Liver (tissue), 9 donors: ENCODE data around the gene ABCA3. TPM values are rescaled to one million over a fixed set of nuclear protein-coding genes. Genes with fewer than 3 reads are reported as not detected.
"Not testable (repeated sequence)": the region's sequence is repeated elsewhere in the genome, so short reads cannot be mapped to it uniquely, and the experiment has no call there.

Experiments used
- DNase-seq: peaks from one replicate; pipeline ENCODE4 v3.0.0-alpha.2; 2017; ENCODE audit warnings: low spot score
- H3K27ac ChIP-seq, 2 donors: one replicate each; pipeline ENCODE4 v1.7.0; 2013; ENCODE audit warnings: inconsistent platforms in 2 of 2, low read length in 2 of 2, control low read depth in 1 of 2, low read depth in 1 of 2, mild to moderate bottlenecking in 1 of 2
- H3K27me3 ChIP-seq, 4 donors: one replicate each; pipeline versions ENCODE4 v1.6.1 to v1.7.0; 2013; ENCODE audit warnings: low read length in 3 of 4, inconsistent platforms in 1 of 4, mild to moderate bottlenecking in 1 of 4, moderate library complexity in 1 of 4; ENCODE audit not compliant: control insufficient read depth in 4 of 4, insufficient read depth in 4 of 4
- H3K36me3 ChIP-seq, 4 donors: one replicate each; pipeline versions ENCODE4 v1.6.1 to v1.7.0; 2013; ENCODE audit warnings: low read length in 3 of 4, mild to moderate bottlenecking in 3 of 4, low read depth in 1 of 4, moderate library complexity in 1 of 4; ENCODE audit not compliant: control insufficient read depth in 4 of 4, insufficient read depth in 3 of 4
- H3K4me1 ChIP-seq, 4 donors: one replicate each; pipeline versions ENCODE4 v1.6.1 to v1.7.0; 2013; ENCODE audit warnings: low read length in 3 of 4, mild to moderate bottlenecking in 3 of 4, moderate library complexity in 1 of 4; ENCODE audit not compliant: control insufficient read depth in 4 of 4, insufficient read depth in 4 of 4
- H3K4me3 ChIP-seq, 3 donors: one replicate each; pipeline versions ENCODE4 v1.6.1 to v1.7.0; 2013; ENCODE audit warnings: low read length in 3 of 3, control low read depth in 1 of 3, low read depth in 1 of 3, mild to moderate bottlenecking in 1 of 3
- H3K9ac ChIP-seq, 2 donors: one replicate each; pipeline ENCODE4 v1.7.0; 2013; ENCODE audit warnings: low read length in 2 of 2, mild to moderate bottlenecking in 2 of 2, moderate library complexity in 2 of 2, control low read depth in 1 of 2, low read depth in 1 of 2
- H3K9me3 ChIP-seq, 4 donors: one replicate each; pipeline versions ENCODE4 v1.6.1 to v1.7.0; 2013; ENCODE audit warnings: low read length in 3 of 4; ENCODE audit not compliant: control insufficient read depth in 4 of 4
- EGR1 ChIP-seq, 2 donors: IDR thresholded peaks; 2 replicates each; pipeline ENCODE4 v1.6.1; 2016 to 2018; ENCODE audit warnings: antibody characterized with exemption in 2 of 2, low read depth in 2 of 2
- FOXA1 ChIP-seq: IDR thresholded peaks from 2 replicates; pipeline ENCODE4 v1.6.1; 2016; ENCODE audit warnings: antibody characterized with exemption
- FOXA2 ChIP-seq: IDR thresholded peaks from 2 replicates; pipeline ENCODE4 v1.6.1; 2016; ENCODE audit warnings: antibody characterized with exemption
- GABPA ChIP-seq, 2 donors: IDR thresholded peaks in 1 of 2; conservative IDR thresholded peaks in 1 of 2; 2 replicates each; pipeline ENCODE4 v1.6.1; 2016; ENCODE audit warnings: antibody characterized with exemption in 2 of 2, mild to moderate bottlenecking in 1 of 2, moderate library complexity in 1 of 2
- ZBTB33 ChIP-seq: IDR thresholded peaks from 2 replicates; pipeline ENCODE4 v1.6.1; 2016; ENCODE audit warnings: antibody characterized with exemption
- WGBS: extraction: QIAGEN DNeasy Blood & Tissue Kit; methylation state at CpG from one replicate; pipeline ENCODE4 v1.1.7; 2013; 5-methylcytosine and 5-hydroxymethylcytosine counted together
- polyA plus RNA-seq, 2 donors: library from polyadenylated mRNA; stranded (reverse) in 1 of 2; unstranded in 1 of 2; fragments of 200-250 nt in 1 of 2; fragments of >200 nt in 1 of 2; fragmentation: Nextera tagmentation in 1 of 2; extraction: Ambion mirVana in 1 of 2; gene quantifications; one replicate each; pipeline versions ENCODE4 v1.2.1 to v1.2.3, GENCODE V29; 2013 to 2015
- total RNA-seq, 2 donors: library from RNA; depleted of rRNA; stranded (reverse); fragments of >200 nt; gene quantifications; one replicate each; pipeline ENCODE4 v1.2.3, GENCODE V29; 2014
- TF ChIP-seq, protein P1 (sequence below): fragments of 150-350 bp; IDR thresholded peaks from 2 replicates; pipeline ENCODE4 v1.5.1; 2017; ENCODE audit warnings: improper control_type of control experiment, low read depth, low read length; ENCODE audit not compliant: missing input control
- donor health status: healthy.
- donor health status: healthy.
- donor health status: healthy.
- donor health status: healthy.
- donor health status: healthy.

ABCA3 gene
- total and polyA plus RNA-seq, 4 donors = 0.47 to 1.1 (median 0.77) TPM

GRCh38 chr16:2267505-2267912, 73.0 kb downstream of the ABCA3 start:
- peaks cover 11 to 30% (median 26%) of the 10 kb centered on the region in 4 donors for H3K4me1 ChIP-seq
- H3K9me3 ChIP-seq, H3K27me3 ChIP-seq, DNase-seq: not testable (repeated sequence)
- peak overlapping the region; percentile 80 to 98 (median 86) for H3K4me3 ChIP-seq
- peaks cover 2 to 16% (median 6%) of the 10 kb centered on the region in 4 donors for H3K36me3 ChIP-seq
- H3K27ac ChIP-seq = peak overlapping the region; percentile 98 to 100
- peak in 1 of 2 donors; percentile 36 for TF ChIP-seq GABPA (IDR thresholded peaks at IDR 0.05 in 1 of 2, conservative IDR thresholded peaks at IDR 0.05 in 1 of 2)
- under 1% methylated on average over 54 of the region's 54 CpGs for WGBS
- H3K9ac ChIP-seq = peak overlapping the region; percentile 44 to 67

DNA sequence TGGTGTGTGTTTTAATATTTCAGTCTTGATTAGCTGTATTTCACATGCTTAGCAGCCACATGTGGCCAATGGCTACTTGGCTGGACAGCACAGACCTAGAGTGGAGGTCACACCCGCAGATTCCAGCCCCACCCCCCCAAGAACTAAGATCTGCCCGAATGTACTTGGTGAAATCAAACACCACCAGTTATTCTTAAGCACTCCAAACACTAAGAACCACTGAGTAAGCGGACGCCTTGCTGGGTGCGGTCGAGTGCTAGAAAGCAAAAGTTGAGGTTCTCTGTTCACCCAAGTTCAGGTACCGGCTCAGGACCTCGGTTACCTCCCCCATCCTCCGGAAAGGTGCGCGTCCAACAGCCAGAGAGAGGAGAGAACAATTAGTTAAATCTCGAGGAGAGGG, 73.6 kb downstream of the ABCA3 start:
- Histone ChIP-seq H3K36me3 (peaks cover 8 to 22% (median 12%) of the 10 kb centered on the region in 4 donors), H3K4me1 (peaks cover 11 to 30% (median 26%) of the 10 kb centered on the region in 4 donors), H3K9ac (peak overlapping the region in 1 of 2 donors; percentile 37), H3K4me3 (peak overlapping the region; percentile 80 to 98 (median 86))
- not testable (repeated sequence) for H3K27me3 ChIP-seq, H3K27ac ChIP-seq, H3K9me3 ChIP-seq, DNase-seq
- WGBS = 8% methylated on average over 12 of the region's 12 CpGs

DNA sequence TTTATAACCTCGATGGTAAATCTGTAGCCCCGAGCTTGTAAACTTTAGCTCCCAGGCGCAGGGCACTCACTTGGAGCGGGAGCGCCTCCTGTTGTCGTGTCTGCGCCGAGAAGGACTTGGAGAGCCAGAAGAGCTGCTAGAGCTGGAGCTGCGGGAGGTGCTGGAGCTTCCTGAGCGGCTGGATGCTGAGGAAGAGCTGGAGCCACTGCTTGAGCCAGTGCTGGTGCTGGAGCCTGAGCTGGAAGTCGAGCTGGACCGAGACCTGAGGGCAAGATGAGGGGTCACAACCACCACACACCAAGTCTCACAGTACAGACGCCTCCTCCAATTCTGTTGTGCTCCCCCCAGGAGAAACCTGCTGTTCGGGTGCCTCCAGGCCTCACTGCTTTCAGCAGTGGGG, 77.5 kb downstream of the ABCA3 start:
- WGBS = 91% methylated on average over 14 of the region's 14 CpGs
- not testable (repeated sequence) for H3K4me3 ChIP-seq, H3K27ac ChIP-seq, H3K9me3 ChIP-seq, H3K27me3 ChIP-seq, DNase-seq
- peaks cover 3 to 15% (median 13%) of the 10 kb centered on the region in 4 donors for H3K4me1 ChIP-seq
- H3K36me3 ChIP-seq = peaks cover 18 to 46% (median 28%) of the 10 kb centered on the region in 4 donors
- H3K9ac ChIP-seq = peak overlapping the region in 1 of 2 donors; percentile 27

GRCh38 chr16:2260250-2260649, 80.3 kb downstream of the ABCA3 start:
- Histone ChIP-seq H3K27me3 (no peaks in the 10 kb centered on the region), H3K4me1 (peaks cover 0 to 5% (median 0%) of the 10 kb centered on the region in 4 donors), H3K9ac (no peak overlapping the region), H3K27ac (no peak overlapping the region), H3K36me3 (peaks cover 23 to 74% (median 43%) of the 10 kb centered on the region in 4 donors), H3K4me3 (no peak overlapping the region), H3K9me3 (no peaks in the 10 kb centered on the region)
- DNase-seq = no peak
- 92% methylated on average over 8 of the region's 8 CpGs for WGBS
- TF ChIP-seq FOXA2 (no peak), EGR1 (IDR thresholded peaks at IDR 0.05; ENCODE audit: low read depth in 2 of 2) (no peak), FOXA1 (no peak), ZBTB33 (no peak)
- TF ChIP-seq, protein P1, sequence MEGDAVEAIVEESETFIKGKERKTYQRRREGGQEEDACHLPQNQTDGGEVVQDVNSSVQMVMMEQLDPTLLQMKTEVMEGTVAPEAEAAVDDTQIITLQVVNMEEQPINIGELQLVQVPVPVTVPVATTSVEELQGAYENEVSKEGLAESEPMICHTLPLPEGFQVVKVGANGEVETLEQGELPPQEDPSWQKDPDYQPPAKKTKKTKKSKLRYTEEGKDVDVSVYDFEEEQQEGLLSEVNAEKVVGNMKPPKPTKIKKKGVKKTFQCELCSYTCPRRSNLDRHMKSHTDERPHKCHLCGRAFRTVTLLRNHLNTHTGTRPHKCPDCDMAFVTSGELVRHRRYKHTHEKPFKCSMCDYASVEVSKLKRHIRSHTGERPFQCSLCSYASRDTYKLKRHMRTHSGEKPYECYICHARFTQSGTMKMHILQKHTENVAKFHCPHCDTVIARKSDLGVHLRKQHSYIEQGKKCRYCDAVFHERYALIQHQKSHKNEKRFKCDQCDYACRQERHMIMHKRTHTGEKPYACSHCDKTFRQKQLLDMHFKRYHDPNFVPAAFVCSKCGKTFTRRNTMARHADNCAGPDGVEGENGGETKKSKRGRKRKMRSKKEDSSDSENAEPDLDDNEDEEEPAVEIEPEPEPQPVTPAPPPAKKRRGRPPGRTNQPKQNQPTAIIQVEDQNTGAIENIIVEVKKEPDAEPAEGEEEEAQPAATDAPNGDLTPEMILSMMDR = no peak

GRCh38 chr16:2258530-2258929, 82.0 kb downstream of the ABCA3 start:
- H3K27ac ChIP-seq, H3K4me1 ChIP-seq, H3K9ac ChIP-seq, H3K9me3 ChIP-seq, H3K4me3 ChIP-seq, H3K27me3 ChIP-seq, DNase-seq: not testable (repeated sequence)
- H3K36me3 ChIP-seq = peaks cover 23 to 75% (median 48%) of the 10 kb centered on the region in 4 donors
- WGBS = 98% methylated on average over 7 of the region's 7 CpGs
